NCI-H1436 (cell line): ENCODE measurements around the gene ERP29.
"Not testable (repeated sequence)": the region's sequence is repeated elsewhere in the genome, so short reads cannot be mapped to it uniquely, and the experiment has no call there.

Experiments used
- DNase-seq: peaks from one replicate; lab custom pipeline; 2025; lab: John Stamatoyannopoulos, UW

ERP29 gene

GRCh38 chr12:112004041-112004440, 9.2 kb upstream of the ERP29 start:
- DNase-seq: no peak

DNA sequence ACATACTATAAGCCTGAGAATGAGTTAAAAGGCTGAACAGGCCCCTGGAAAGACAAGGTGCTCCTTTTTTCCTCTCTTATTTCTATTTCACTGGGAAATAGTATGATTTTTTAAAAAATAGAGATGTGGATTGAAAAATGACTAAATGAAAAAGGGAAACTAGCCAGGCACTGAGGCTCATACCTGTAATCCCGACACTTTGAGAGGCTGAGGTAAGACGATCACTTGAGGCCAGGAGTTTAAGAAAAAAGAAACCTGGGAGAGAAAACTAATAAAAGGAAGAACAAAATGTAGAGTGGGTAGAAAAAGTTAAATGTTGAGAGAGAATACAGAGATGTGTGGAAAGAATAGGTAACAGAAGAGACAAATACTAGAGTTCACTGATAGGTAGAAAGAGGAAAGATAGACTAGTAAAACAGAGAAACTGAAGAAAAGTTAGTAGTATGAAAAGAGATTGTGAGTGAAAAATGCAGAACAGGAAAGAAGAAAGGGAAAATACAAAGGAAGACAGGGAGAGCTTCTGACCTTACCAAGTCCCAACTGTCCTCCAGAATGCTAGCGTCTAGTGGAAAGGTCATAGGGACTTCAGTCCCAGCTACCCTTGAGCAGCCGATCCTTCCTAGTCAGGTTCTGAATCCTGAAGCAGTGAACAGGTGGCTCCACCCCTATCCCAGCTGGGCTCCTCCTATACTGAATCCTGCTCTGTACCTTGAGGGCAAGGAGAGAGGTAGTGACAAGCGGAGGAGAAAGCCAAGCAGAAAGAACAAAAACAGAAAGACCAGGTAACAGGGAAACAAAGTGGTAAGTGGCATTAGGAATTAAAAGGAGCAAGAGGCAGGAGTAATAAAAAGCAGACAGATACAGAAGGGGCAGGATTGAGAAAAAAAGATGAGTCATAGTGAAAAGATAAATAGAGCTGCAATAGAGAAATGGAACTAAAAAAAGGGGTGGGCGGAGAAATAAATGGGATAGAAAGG, 7.5 kb upstream of the ERP29 start:
- no peak for DNase-seq

- no peak for DNase-seq
Measured at GRCh38 chr12:112007945-112008344, 5.3 kb upstream of the ERP29 start.

DNA sequence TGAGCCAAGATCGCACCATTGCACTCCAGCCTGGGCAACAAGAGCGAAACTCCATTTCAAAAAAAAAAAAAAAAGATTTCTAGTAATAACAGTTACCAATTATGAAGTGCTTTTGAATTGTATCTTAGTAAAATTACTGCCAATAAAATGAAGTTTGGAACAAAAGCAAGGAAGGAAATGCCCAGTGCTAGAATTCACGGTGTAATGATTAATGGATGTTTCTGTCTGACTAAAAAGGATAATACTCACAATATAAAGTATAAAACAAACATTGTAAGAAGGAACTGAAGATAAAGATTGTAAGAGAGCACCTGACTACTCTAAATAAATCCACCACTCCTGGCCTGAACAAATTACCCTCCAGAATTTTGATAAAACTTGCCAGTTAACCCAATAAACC, 4.3 kb upstream of the ERP29 start:
- DNase-seq: no peak

DNA sequence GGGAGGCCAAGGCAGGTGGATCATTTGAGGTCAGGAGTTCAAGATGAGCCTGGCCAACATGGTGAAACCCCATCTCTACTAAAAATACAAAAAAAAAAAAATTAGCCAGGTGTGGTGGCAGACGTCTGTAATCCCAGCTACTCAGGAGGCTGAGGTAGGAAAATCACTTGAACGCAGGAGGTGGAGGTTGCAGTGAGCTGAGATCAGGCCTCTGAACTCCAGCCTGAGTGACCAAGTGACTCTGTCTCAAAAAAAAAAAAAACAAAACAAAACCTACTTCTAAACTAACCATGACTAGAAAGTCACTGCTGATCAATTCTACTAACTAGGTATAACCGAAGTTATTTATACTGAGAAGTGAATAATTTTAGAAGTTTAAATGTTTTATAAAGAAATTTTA, 3.6 kb upstream of the ERP29 start:
- DNase-seq: not testable (repeated sequence)

DNA sequence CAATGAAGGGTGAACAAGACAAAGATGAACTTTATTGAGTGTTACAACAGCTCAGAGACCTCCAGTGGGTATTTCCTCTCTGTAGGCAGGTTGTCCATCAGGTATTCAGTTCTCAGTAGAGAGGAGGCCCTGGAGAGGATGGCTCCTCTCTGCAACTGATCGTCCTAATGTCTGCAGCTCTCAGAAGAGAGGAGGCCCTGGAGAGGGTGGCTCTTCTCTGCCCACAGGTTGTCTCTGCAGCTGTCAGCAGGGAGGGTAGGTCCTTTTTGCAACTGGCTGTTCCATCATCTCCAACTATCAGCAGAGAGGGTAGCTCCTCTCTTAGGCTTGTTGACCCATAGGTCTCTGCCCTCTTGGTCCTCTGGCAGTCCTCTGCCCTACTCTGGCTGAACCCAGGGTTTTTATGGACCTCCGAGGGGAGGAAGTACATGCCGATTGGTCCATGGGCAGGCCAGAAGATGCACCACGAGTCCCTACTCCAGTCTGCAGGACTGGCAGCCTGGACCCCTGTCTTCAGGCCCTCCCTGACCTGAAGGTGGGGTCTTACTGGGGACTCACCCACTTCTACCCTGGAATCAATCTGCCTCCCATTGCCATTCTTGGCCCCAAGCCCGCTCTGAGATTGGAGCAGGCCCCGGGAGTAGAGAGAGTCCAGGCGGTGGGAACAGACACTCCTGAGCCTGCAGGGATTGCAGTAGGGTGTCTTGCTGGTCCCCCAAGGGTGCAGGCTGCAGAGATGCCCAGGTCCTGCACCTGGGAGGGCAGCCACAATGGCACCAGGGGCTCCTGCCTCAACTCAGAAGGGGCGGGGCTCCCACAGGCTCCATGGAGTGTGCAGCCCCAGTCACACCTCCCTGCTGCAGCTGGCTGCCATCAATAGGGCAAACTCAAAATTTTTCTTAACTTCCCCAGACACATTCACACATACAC, 2.5 kb upstream of the ERP29 start:
- no peak for DNase-seq

- no peak for DNase-seq
Measured at GRCh38 chr12:112011685-112012084, 1.5 kb upstream of the ERP29 start.

DNA sequence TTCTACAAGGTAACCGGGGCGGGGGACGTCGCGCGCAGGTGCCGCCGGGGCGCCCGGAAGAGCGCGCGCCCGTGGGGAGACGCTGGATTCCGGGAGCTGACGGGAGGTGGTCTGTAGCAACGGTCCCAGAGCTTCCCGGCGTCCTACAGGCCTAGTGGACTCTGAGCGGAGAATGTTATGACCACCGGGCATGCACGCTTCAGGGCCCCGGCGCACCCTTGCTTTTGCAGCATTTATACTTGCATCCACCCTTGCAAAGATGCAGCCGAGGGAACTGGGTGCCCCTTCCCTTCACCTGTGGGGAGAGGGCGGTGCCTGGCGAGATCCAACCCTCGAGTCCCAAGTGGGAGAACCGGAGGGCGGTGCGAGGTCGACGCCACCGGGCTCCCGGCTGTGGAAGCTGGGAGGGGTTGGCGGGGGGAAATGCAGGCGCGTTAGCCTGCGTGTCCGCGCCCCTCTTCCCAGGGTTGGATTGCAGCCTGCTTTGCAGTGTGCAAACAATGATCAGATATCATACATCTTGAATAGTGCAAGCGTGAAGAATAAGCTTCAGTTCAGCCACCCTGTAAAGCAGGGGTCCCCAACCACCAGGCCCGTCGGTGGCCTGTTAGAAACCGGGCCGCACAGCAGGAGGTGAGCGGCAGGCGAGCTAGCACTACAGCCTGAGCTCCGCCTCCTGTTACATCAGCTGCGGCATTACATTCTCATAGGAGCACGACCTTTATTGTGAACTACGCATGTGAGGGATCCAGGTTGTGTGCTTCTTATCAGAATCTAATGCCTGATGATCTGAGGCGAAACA, 576 bp downstream of the ERP29 start:
- DNase-seq: peak; percentile 60

- DNase-seq: no peak
Measured at GRCh38 chr12:112015938-112016337, 2.7 kb downstream of the ERP29 start.

GRCh38 chr12:112017041-112017440, 3.8 kb downstream of the ERP29 start:
- no peak for DNase-seq

- DNase-seq: no peak
Measured at GRCh38 chr12:112018571-112019237, 5.5 kb downstream of the ERP29 start.

GRCh38 chr12:112020947-112021457, 7.8 kb downstream of the ERP29 start:
- no peak for DNase-seq

- no peak for DNase-seq
Measured at GRCh38 chr12:112022241-112023016, 9.2 kb downstream of the ERP29 start.

- no peak for DNase-seq
Measured at GRCh38 chr12:112023759-112024396, 10.7 kb downstream of the ERP29 start.

GRCh38 chr12:112025808-112026375, 12.7 kb downstream of the ERP29 start:
- DNase-seq: no peak

DNA sequence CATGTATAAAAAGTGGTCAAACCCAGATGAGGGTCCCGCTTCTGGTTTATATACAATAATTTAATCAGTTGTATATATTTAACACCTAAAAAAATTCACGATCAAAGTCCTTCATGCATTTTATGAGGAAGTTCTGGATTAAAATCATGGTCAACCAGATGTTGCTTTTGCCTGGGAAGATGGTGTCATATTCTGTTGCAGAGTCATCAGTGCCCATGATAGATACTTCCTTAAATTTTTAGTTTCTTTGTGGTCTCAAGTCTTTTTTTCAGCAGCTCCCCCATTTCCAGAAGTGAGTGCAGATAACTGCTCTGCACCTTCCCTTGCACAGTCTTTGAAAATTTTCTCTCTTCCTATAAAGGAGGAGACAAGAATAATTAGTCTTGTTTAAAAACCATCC, 16.1 kb downstream of the ERP29 start:
- DNase-seq: no peak

GRCh38 chr12:112031472-112031871, 18.2 kb downstream of the ERP29 start:
- no peak for DNase-seq

- no peak for DNase-seq
Measured at GRCh38 chr12:112032292-112032691, 19.1 kb downstream of the ERP29 start.

DNA sequence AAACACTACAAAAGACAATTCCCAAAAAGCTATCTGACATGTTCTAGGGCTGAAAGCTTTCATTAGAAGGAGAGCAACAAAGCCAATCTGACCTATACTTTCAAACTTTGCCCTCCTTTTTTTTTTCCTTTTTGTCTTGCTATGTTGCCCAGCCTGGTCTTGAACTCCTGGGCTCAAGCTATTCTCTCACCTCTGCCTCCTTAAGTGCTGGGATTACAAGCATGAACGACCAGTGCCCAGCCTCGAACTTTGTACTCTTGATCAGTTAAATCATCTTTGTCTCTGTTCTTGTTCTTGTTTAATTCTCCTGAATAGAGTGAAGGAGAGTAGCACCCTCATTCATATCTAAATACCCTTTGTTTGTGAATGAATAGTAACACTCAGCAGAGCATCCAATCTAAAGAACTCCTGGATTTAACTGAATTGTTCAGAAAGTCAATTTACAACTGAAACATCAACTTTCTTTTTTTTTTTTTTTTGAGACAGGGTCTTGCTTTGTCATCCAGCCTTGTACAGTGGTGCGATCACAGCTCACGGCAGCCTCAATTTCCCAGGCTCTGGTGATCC, 22.1 kb downstream of the ERP29 start:
- DNase-seq: no peak
